Heart left ventricle (tissue), 13 donors: ENCODE data around the gene SH3BP2.

ENCODE experiments used
- CTCF ChIP-seq, 12 donors: fragments of 200-600 bp; sonication (generic) in 4 of 12; IDR thresholded peaks; one replicate each; pipeline versions ENCODE4 v1.5.0 to v1.8.0; 2018 to 2022; ENCODE audit warnings: antibody characterized with exemption in 12 of 12, mild to moderate bottlenecking in 5 of 12
- POLR2A ChIP-seq, 2 donors: fragments of 450-650 bp; IDR thresholded peaks; one replicate each; pipeline ENCODE4 v1.6.1; 2017; ENCODE audit warnings: antibody characterized with exemption in 2 of 2, mild to moderate bottlenecking in 2 of 2, moderate library complexity in 2 of 2
- donor health status: ischemic (EF 13 %, LVEDD 7.1; RV severe dilation, severe dysfunction).
- donor health status: DM: no; HTN: yes; CAD: no.
- donor health status: DM: no; HTN: no; CAD: no.
- donor health status: ischemic (EF 25% LVEDD 6.9; RV normal size, moderate dysfunction).
- donor health status: ischemic (EF 25% LVEDD 5.7; RV mildly dilated, moderate dysfunction).
- donor health status: ischemic (EF 35%, LVEDD 5.7; RV mildly dilated, moderate dysfunction).
- donor health status: nonischemic (EF 11% LVEDD 7.7; RV severe dilation, severe dysfunction).
- donor health status: DM: yes; HTN: yes; CAD: no.
- donor health status: PGD.
- donor health status: ischemic (EF 29% LVEDD 5.4; RV normal size, mild dysfunction).
- donor health status: nonischemic (EF 23%, LVEDD 6.1; RV moderate dilation, normal function).

- TF ChIP-seq CTCF (IDR thresholded peaks at IDR 0.05) (no peak), POLR2A (IDR thresholded peaks at IDR 0.05) (peak in 1 of 2 donors; percentile 33)
Measured at GRCh38 chr4:2860391-2861348, 67.8 kb downstream of the SH3BP2 start.
